Left ventricle myocardium inferior (tissue), 1 donor: ENCODE data around the gene MEIS3. TPM values are rescaled to one million over a fixed set of nuclear protein-coding genes. Genes with fewer than 3 reads are reported as not detected.
A peak's percentile ranks its signal among the peaks of the same experiment; 100 is the strongest.

ENCODE experiments used
- DNase-seq: peaks from one replicate; pipeline ENCODE4 v3.0.0-alpha.2; 2020
- H3K27ac ChIP-seq: fragments of 200-600 bp; replicated peaks from 2 replicates; pipeline ENCODE4 v1.8.0; 2021
- H3K27me3 ChIP-seq: fragments of 200-600 bp; 2 replicates; pipeline ENCODE4 v1.8.0; 2021; ENCODE audit warnings: low read depth
- H3K36me3 ChIP-seq: fragments of 200-600 bp; 2 replicates; pipeline ENCODE4 v1.8.0; 2021
- H3K4me1 ChIP-seq: fragments of 200-600 bp; 2 replicates; pipeline ENCODE4 v1.8.0; 2021
- H3K4me3 ChIP-seq: fragments of 200-600 bp; 2 replicates; pipeline ENCODE4 v1.8.0; 2021; ENCODE audit warnings: mild to moderate bottlenecking, moderate library complexity
- H3K9me3 ChIP-seq: fragments of 200-600 bp; replicated peaks from 2 replicates; pipeline ENCODE4 v1.8.0; 2021
- intact Hi-C: fragments of 100-400 bp; cut with micrococcal nuclease; formaldehyde crosslinking; loops from one replicate; pipeline ENCODE4 v1.11.0; 2022
- long read RNA-seq: library from polyadenylated mRNA; unstranded; transcript quantifications from one replicate; pipeline ENCODE4 v2.0.0, GENCODE V29; 2021
- total RNA-seq: library from RNA; stranded (reverse); fragmentation: NEBNext Ultra II Directional; extraction: Animal tissue kit (Norgen Biotek cat#: 25700); gene quantifications from one replicate; pipeline ENCODE4 v1.2.1, GENCODE V29; 2021
- TF ChIP-seq, protein P1 (sequence below): fragments of 200-600 bp; IDR thresholded peaks from 2 replicates; pipeline ENCODE4 v1.8.0; 2021; ENCODE audit warnings: antibody characterized with exemption, mild to moderate bottlenecking, borderline replicate concordance
- donor health status: DM: no; HTN: yes; CAD: no; lungs with severe emphysema.

Gene MEIS3
- 3.2 TPM for total RNA-seq
- long read RNA-seq, partial matches to known transcripts = 3 of 7 reads
- long read RNA-seq, other reads (novel, unspliced or antisense) = 0 of 7 reads

DNA sequence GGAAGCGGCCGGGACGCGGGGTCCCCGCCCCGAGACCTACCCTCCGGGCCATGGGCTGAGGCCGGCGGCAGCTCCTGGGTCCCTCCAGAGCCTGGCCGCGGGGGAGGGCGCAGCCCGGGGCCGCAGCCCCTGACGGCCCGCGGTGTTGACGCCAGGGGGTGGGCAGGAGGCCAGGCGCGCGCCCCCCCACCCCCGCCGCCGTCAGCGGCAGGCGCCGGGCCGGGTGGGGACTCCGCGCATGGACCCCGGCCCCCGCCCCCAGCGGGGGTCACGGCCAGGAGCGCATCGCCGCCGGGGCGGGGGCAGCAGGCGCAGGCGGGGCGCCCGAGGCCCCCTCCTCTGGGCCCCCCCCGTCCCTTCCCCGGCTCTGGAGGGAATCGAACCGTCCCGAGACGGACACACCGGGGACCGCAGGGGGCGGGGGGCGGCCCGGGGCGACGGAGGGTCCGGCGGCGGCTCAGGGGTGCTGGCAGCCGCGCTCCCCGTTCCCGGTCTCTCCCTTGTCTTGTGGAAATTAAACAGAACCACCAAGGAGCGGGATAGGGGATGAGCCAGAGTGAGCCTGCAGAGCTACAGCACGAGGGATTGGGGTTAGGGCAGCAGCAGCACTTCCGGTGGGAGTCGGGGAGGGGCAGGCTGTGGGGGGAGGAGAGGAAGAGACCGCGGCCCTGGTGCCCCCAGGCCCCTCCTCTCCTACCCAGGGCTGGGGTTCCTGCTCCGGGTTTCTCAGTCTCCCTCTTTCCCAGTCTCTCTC is at the start of gene MEIS3:
TSS of gene MEIS3 (minus strand) at position 498 of the 754 bp plus-strand sequence. CDS start at position 52, 446 bp downstream.
- intact Hi-C loops = no loop called here
- peaks cover 5% of the 10 kb centered on the region for H3K4me1 ChIP-seq
- H3K27ac ChIP-seq = no peak within 1 kb of the TSS
- H3K27me3 ChIP-seq = peaks cover 98% of the 10 kb centered on the region
- no peaks in the 10 kb centered on the region for H3K36me3 ChIP-seq
- no peaks in the 10 kb centered on the region for H3K9me3 ChIP-seq
- no peak for DNase-seq
- peak within 1 kb of the TSS; percentile 63 for H3K4me3 ChIP-seq
- TF ChIP-seq, protein P1, sequence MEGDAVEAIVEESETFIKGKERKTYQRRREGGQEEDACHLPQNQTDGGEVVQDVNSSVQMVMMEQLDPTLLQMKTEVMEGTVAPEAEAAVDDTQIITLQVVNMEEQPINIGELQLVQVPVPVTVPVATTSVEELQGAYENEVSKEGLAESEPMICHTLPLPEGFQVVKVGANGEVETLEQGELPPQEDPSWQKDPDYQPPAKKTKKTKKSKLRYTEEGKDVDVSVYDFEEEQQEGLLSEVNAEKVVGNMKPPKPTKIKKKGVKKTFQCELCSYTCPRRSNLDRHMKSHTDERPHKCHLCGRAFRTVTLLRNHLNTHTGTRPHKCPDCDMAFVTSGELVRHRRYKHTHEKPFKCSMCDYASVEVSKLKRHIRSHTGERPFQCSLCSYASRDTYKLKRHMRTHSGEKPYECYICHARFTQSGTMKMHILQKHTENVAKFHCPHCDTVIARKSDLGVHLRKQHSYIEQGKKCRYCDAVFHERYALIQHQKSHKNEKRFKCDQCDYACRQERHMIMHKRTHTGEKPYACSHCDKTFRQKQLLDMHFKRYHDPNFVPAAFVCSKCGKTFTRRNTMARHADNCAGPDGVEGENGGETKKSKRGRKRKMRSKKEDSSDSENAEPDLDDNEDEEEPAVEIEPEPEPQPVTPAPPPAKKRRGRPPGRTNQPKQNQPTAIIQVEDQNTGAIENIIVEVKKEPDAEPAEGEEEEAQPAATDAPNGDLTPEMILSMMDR = no peak

DNA sequence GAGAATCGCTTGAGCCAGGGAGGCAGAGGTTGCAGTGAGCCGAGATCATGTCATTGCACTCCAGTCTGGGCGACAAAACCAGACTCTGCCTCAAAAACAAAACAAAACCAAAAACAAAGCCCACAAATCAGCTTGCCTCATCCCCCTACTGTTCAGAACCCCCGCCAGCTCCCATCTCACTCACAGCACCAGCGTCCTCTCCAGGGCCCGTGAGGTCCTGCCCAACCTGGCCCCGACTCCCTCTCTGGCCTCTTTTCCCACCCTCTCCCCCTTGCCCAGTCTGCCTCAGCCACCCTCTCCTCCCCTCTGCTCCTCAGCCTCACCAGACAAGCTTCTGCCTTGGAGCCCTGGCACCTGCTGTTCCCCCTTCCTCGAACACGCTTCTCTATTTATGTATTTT is 48.6 kb upstream of the MEIS3 start:
- Histone ChIP-seq H3K36me3 (no peaks in the 10 kb centered on the region), H3K4me3 (no peak overlapping the region), H3K27ac (no peak overlapping the region), H3K27me3 (peaks cover 95% of the 10 kb centered on the region), H3K9me3 (no peaks in the 10 kb centered on the region), H3K4me1 (peaks cover 7% of the 10 kb centered on the region)
- no peak for DNase-seq
- intact Hi-C loops = no loop called here
- TF ChIP-seq, protein P1 = no peak

DNA sequence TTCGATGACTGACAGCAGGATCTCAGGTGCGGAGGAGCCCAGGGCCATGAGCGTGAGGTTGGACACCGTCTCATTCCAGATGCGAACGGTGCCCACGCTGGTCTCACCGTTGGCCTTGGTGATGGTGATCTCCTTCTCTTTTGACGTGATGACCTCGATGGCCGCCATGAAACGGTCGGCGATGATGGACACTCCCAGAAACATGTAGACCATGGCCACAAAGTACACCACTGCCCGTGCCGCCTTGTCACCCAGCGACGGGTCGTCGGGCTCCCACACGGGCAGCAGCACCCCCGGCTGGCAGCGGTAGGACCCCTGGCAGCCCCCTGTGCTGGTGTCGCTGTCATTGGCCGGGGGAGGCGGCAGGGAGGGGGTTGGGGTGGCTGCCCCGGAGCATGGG is 46.6 kb upstream of the MEIS3 start:
- intact Hi-C loops = no loop called here
- Histone ChIP-seq H3K27ac (no peak overlapping the region), H3K4me1 (no peaks in the 10 kb centered on the region), H3K27me3 (peaks cover 95% of the 10 kb centered on the region), H3K4me3 (no peak overlapping the region), H3K36me3 (no peaks in the 10 kb centered on the region), H3K9me3 (no peaks in the 10 kb centered on the region)
- TF ChIP-seq, protein P1 = no peak
- DNase-seq = no peak

DNA sequence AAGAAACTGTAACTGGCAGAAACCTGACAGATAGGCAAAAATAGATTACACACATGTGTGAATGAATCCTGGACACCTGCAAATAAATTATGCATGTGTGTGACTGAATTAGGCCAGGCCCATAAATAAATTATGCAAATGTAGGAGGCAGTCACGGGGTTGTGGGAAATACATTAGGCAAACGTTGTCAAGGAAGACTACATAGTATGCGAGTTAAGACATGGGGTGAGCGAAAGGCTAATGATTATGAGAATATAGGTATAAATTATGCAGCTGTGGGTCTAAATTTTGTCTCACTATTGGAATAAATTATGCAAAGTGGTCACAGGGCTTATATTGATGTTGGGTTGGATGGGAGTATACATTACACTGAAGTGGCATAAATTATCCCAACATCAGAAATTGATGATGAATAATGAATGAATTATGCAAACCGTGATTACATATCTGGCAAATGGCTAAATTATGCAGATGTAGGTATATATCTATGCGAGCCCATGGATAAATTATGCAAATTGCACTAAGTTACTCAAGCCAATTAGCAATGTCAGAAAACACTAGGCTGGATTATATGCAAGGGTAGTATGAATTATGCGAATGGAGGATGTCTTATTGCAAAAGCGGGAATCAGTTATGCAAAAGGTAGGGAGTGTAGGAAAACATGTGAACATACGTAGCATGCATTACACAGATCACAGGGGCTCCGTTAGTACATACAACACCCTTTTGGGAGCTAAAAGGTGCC is 45.5 kb upstream of the MEIS3 start:
- intact Hi-C loops = no loop called here
- no peaks in the 10 kb centered on the region for H3K36me3 ChIP-seq
- H3K4me1 ChIP-seq = no peaks in the 10 kb centered on the region
- no peak overlapping the region for H3K27ac ChIP-seq
- TF ChIP-seq, protein P1 = no peak
- peaks cover 96% of the 10 kb centered on the region for H3K27me3 ChIP-seq
- H3K4me3 ChIP-seq = no peak overlapping the region
- no peaks in the 10 kb centered on the region for H3K9me3 ChIP-seq
- no peak for DNase-seq

DNA sequence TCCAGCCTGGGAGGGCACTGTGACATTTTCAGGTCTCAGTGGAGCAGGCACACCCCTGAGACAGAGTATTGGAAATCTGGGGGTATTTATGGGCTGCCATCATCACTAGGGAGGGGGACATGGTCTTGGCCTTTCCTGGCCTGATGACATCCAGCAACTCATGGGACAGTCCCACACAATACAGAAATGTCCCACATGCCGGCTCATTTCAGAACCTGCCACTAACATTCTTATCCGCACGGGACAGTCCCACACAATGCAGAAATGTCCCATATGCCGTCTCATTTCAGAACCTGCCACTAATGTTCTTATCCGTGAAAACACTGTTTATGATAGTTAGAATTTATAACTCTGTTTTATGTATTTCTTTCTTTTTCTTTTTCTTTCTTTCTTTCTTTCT is 42.5 kb upstream of the MEIS3 start:
- no peak for DNase-seq
- H3K4me1 ChIP-seq = peaks cover 6% of the 10 kb centered on the region
- H3K27me3 ChIP-seq = peaks cover 98% of the 10 kb centered on the region
- TF ChIP-seq, protein P1 = no peak
- no peak overlapping the region for H3K27ac ChIP-seq
- H3K9me3 ChIP-seq = no peaks in the 10 kb centered on the region
- intact Hi-C loops = no loop called here
- H3K4me3 ChIP-seq = no peak overlapping the region
- H3K36me3 ChIP-seq = no peaks in the 10 kb centered on the region
